Kidney epithelial cell (primary cell): ENCODE data around the gene CTNNBL1. TPM values are rescaled to one million over a fixed set of nuclear protein-coding genes. Genes with fewer than 3 reads are reported as not detected.

Experiments
- DNase-seq: peaks from one replicate; pipeline ENCODE4 v3.0.0-alpha.2; 2010; ENCODE audit warnings: low read depth
- H3K27me3 ChIP-seq: 2 replicates; pipeline ENCODE4 v1.6.0; 2011; ENCODE audit warnings: low read length; ENCODE audit not compliant: control insufficient read depth, insufficient read depth
- H3K36me3 ChIP-seq: 2 replicates; pipeline ENCODE4 v1.5.1; 2011; ENCODE audit warnings: low read length; ENCODE audit not compliant: control insufficient read depth, insufficient read depth
- H3K4me3 ChIP-seq: 2 replicates; pipeline ENCODE4 v1.5.1; 2011; ENCODE audit warnings: low read depth, mild to moderate bottlenecking, control low read depth, low read length
- CTCF ChIP-seq: IDR thresholded peaks from 2 replicates; pipeline ENCODE4 v1.5.1; 2011; ENCODE audit warnings: mild to moderate bottlenecking, moderate library complexity, low read length, control low read depth, inconsistent platforms; ENCODE audit not compliant: insufficient read depth, poor library complexity, severe bottlenecking
- total RNA-seq: library from RNA; depleted of rRNA; stranded (reverse); fragments of >200 nt; gene quantifications from 2 replicates; pipeline ENCODE4 v1.2.3, GENCODE V29; 2015

CTNNBL1 gene
- total RNA-seq, 1 donor from 2014 or later = 40.5 TPM

DNA sequence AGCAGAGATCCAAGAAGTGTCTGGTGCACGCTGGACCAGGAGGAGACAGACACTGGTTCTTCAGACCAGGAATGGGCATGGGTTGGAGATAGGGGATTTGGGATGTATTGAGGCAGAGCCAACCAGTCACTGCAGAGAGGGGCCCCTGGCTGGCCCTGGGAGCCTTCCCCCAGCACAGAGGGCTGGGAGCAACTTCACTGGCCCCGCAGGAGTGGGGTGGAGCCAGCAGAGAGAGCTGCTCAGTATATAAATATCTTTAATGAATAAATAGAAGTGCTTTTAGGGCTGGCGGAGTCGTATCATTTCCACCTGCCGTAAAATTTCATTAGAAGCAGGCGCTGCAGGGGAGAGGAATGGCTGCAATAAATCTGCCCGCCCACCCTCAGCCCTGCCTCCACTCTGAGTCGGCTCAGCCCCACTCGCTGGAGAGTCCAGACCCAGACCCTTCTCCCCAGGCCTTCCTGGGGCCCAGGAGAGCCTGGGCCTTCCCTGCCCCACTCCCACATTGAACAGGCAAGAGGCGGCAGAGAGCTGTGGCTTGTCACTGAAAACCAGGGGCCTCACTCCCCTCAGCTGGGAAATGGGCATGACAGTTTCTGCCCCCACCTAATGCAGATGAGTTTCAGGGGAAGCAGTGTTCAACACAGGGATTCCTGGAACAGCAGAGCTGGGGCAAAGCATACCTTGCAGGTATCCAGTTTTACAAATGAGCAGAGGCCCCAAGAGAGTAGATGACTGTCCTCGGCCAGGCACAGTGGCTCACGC lies 185.2 kb downstream of the CTNNBL1 start:
- Histone ChIP-seq H3K4me3 (no peak overlapping the region), H3K27me3 (peaks cover 17% of the 10 kb centered on the region), H3K36me3 (no peaks in the 10 kb centered on the region)
- no peak for DNase-seq
- no peak for TF ChIP-seq CTCF

DNA sequence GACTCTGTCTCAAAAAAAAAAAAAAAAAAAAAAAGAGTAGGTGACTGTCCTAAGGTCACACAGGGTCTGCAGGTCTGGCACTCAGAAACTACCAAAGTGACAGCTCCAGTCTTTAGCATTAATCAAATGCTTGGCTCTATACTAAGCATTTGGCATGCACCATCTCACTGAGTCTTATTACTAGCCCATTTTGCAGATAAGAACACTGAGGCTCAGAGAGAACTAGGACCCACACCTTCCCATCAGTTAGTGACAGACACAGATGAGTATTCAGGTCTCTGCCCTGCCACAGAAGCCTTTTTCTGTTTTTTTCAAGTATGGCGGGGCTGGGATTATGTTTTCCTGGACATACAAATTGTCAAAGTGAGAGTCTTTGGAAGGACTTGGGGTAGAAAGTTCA lies 186.0 kb downstream of the CTNNBL1 start:
- no peak for DNase-seq
- no peak for TF ChIP-seq CTCF
- Histone ChIP-seq H3K27me3 (peaks cover 20% of the 10 kb centered on the region), H3K4me3 (no peak overlapping the region), H3K36me3 (no peaks in the 10 kb centered on the region)

GRCh38 chr20:37880726-37881591 lies 187.1 kb downstream of the CTNNBL1 start:
- TF ChIP-seq CTCF = no peak
- DNase-seq = no peak
- no peak overlapping the region for H3K4me3 ChIP-seq
- H3K27me3 ChIP-seq = peaks cover 20% of the 10 kb centered on the region
- H3K36me3 ChIP-seq = no peaks in the 10 kb centered on the region

GRCh38 chr20:37881601-37882343 lies 187.9 kb downstream of the CTNNBL1 start:
- no peak for TF ChIP-seq CTCF

GRCh38 chr20:37882961-37883712 lies 189.3 kb downstream of the CTNNBL1 start:
- H3K4me3 ChIP-seq = no peak overlapping the region
- no peak for TF ChIP-seq CTCF
- H3K36me3 ChIP-seq = no peaks in the 10 kb centered on the region
- no peak for DNase-seq
- peaks cover 28% of the 10 kb centered on the region for H3K27me3 ChIP-seq

More at GRCh38 chr20:37881601-37882343, 187.9 kb downstream of the CTNNBL1 start:
- Histone ChIP-seq H3K4me3 (no peak overlapping the region), H3K27me3 (peaks cover 25% of the 10 kb centered on the region), H3K36me3 (no peaks in the 10 kb centered on the region)
- DNase-seq = no peak
